Effector CD4-positive, alpha-beta T cell (primary cell): Measurements from ENCODE around the gene FOXK1.
"Not testable (repeated sequence)": the region's sequence is repeated elsewhere in the genome, so short reads cannot be mapped to it uniquely, and the experiment has no call there.

Experiments
- DNase-seq: peaks from one replicate; pipeline ENCODE4 v3.0.0-alpha.2; 2020

Gene FOXK1

GRCh38 chr7:4802577-4802976 lies 120.5 kb downstream of the FOXK1 start:
- not testable (repeated sequence) for DNase-seq

GRCh38 chr7:4803397-4804241 lies 121.5 kb downstream of the FOXK1 start:
- DNase-seq: no peak

GRCh38 chr7:4805110-4805983 lies 123.3 kb downstream of the FOXK1 start:
- DNase-seq: no peak

DNA sequence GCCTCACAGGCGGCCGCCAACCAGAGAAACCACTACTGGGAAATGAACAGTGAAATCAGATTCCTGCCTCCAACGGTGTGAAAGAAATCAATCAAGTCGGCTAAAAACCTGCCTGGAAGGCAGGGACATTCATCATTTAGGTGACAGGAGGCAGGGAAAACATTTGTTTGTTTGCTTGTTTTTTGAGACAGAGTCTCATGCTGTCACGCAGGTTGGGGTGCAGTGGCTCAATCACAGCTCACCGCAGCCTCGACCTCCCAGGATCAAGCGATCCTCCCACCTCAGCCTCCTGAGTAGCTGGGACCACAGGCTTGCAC lies 123.8 kb downstream of the FOXK1 start:
- DNase-seq: no peak

GRCh38 chr7:4806983-4807597 lies 125.0 kb downstream of the FOXK1 start:
- DNase-seq: no peak

DNA sequence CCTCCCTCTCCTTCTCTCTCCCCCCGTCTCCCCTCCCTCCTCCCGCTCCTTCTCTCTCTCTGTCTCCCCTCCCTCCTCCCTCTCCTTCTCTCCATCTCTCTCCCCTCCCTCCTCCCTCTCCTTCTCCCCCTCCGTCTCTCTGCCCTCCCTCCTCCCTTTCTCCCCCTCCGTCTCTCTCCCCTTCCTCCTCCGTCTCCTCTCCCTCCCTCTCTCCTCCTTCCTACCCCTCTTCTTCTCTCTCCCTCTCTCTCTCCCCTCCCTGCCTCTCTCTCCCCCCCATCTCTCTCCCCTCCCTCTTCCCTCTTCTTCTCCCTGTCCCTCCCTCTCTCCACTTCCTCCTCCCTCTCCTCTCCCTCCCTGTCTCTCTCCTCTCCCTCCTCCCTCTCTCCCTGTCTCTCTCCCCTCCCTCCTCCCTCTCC lies 125.5 kb downstream of the FOXK1 start:
- no peak for DNase-seq

GRCh38 chr7:4808026-4808425 lies 125.9 kb downstream of the FOXK1 start:
- no peak for DNase-seq

- DNase-seq: no peak
Observed at GRCh38 chr7:4808565-4808964, 126.5 kb downstream of the FOXK1 start.

DNA sequence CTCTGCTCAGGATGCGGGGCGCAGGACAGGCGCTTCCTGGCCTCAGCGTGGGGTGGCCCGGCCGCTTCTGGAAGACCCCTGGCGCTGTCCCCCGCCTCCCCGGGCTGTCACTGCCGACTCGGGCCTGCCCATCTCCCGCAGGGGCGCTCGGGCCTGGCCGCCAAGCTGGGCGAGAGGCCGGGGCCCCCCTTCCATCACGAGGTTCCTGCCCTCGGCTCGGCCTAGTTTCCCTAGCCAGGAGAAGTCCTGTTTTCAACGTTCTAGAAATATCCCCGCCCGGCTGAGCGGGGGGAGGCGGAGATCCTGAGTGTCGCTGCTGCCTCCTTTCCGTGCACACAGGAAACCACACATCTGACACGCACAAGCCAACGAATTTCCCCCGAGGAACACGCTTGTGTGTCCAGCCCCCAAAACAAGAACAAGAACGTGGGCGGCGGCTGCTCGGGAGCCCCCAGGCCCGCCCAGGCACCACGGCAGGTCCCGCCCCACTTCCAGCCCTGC lies 127.0 kb downstream of the FOXK1 start:
- DNase-seq: no peak

DNA sequence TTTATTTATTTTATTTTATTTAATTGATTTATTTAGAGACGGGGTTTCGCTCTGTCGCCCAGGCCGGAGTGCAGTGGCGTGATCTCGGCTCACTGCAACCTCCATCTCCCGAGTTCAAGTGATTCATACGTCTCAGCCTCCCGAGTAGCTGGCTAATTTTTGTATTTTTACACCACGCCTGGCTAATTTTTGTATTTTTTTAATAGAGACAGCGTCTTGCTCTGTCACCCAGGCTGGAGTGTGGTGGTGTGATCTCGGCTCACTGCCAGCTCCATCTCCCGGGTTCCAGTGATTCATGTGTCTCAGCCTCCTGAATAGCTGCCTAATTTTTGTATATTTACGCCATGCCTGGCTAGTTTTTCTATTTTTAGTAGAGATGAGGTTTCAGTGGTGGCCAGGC lies 127.6 kb downstream of the FOXK1 start:
- no peak for DNase-seq

GRCh38 chr7:4814433-4814832 lies 132.3 kb downstream of the FOXK1 start:
- no peak for DNase-seq

- DNase-seq: no peak
Observed at GRCh38 chr7:4815121-4815520, 133.0 kb downstream of the FOXK1 start.

DNA sequence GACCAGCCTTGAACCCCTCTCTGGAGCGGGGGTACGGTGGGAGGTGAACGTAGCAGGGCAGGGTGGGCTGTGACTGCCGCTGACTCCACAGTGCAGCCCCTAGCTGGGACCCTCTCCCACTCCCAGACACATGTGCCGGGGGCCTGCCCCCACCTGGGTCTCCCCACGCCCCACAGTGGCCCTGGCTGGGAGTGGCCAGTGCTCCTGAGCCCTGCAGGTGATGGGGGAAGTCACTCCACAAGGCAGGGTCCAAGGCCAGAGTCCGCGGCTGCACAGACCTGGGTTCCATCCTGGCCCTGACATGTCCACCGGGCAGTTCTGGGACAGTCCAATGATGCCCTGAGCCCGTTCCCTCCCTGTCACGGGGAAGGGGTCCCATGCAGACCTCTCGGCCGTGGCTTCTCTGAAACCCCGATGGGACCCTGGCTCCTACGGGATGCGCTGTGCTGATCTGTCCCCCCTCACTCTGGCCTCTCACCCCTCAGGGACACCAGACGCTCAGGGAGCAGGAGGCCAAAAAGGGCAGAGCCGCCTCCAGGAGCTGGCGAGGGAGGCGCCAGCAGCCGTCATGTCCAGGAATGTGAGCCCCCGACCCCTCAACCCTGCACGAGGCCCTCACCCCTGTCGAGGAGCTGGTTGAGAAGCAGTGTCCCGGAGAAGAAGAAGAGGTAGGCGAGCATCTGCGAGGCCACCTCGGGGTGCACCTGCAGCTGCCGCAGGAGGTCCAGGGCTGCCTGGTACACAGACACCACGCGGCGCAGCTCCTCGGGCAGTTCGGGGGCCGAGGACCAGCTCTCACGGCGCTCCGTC lies 133.7 kb downstream of the FOXK1 start:
- no peak for DNase-seq

GRCh38 chr7:4816419-4817080 lies 134.5 kb downstream of the FOXK1 start:
- DNase-seq: no peak

- no peak for DNase-seq
Observed at GRCh38 chr7:4817178-4817901, 135.2 kb downstream of the FOXK1 start.

DNA sequence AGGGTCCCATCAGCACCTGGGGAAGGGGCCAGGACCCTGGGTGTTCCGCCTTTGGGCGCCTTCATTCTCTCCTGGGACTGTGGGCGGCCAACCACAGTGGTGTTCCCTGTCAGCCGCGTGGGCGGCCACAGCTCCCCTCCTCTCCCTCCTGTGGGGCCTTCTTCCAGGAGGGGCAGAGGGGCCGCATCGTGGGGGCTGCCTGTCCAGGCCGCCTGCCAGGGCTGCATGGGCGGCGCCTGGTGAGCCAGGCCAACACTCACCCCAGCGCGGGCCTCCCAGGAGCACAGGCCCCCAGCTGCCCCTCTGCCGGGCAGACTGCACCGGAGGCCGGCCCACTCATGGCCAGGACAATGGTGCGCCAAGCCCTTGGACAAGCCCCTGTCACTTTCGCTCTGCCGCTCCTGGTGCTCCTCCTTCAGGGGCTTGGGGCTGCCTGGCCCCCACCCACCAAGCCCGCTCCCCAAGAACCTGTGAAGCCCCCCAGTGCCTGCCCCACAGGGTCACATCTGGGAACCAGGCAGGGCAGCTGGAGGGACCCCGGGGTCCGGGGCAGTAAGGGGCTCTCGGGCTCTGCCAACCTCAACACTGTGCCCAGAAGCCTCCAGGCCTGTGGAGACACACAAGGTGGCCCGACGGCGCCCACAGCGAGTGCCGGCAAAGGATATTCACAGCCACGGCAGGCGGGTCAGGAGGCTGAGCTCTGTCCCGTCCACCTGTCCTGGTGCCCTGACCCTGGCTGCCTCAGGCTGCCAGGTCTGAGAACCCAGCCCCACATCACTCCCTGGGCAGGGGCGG lies 136.1 kb downstream of the FOXK1 start:
- DNase-seq: no peak

DNA sequence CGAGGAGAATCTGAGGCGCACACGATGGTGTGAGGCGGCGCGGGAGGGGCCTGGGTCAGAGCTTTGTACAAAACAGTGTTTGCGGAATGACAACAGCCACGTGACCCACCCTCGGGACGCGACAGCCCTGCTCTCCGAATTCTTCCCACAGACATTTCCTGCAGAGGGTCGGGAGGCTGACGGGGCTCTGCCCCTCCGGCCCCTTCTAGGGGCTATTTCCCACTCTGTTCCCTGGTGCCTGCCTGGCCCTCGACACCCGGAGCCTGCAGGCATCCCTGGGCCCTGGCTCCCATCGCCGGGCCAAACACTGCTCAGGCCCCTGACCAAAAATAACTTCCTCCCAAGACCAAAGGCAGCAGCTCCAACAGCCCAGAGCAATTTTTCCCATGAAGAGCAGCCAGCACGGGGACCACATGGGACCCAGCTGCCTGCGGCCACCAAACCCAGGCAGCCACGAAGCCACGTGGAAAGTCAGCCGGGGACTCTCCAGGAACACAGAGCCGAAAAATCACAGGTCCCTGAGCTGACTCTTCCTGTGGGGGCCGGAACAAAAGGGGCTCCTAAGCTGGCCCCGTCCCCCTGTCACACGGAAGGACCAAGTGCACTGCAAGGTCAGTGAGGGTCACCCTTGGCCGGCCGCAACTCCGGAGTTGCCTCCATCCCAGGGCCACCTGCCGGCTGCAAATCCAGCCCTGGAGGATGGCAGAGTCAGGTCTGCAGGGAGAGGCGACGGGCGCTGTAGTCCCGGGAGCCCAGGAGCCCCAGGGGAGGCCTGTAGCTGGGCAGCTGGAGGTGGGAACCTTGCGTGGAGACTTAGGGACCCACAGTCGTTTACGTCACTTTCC lies 137.7 kb downstream of the FOXK1 start:
- no peak for DNase-seq

DNA sequence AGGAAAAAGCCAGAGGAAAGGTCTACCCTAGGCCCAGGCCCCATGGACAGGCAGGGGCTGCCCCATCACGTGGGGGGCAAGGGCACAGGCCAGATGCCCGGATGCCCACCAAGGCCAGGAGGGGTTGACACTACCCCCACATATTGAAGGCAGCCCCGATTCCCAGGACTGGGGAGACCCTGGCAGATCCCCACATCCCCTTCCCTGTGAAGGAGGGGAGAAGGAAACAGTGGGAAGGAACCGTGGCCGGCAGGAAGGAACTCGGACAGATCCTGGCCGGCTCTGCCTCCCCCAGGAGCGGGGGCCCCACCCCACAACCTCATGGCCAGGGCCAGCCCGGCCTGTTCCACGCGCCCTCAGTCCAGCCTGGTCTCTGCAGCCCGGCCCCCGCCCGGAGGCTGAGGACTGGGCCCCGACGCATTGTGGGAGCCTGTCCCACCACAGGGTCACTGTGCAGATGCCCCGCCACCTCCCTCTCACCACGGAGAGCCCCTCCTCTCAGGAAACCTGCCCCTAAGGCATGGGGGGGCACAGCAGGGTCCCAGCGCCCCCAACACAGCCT lies 138.4 kb downstream of the FOXK1 start:
- DNase-seq: no peak
